ENCODE measurements around the gene SORCS2. TPM values are rescaled to one million over a fixed set of nuclear protein-coding genes. Genes with fewer than 3 reads are reported as not detected.

The SORCS2 gene
- total RNA-seq, 1 donor from 2014 or later = 3.0 TPM

- H3K27me3 Mint-ChIP-seq (ENCODE audit: unreplicated experiment) = peaks cover 11% of the 10 kb centered on the region
- no peaks in the 10 kb centered on the region for H3K36me3 Mint-ChIP-seq (ENCODE audit: unreplicated experiment)
Measured at GRCh38 chr4:7710576-7711306, 518.4 kb downstream of the SORCS2 start.

GRCh38 chr4:7711307-7711963, 519.1 kb downstream of the SORCS2 start:
- Mint-ChIP-seq H3K27ac (ENCODE audit: unreplicated experiment) (no peak overlapping the region), H3K9me3 (ENCODE audit: unreplicated experiment) (no peaks in the 10 kb centered on the region), H3K4me3 (ENCODE audit: unreplicated experiment) (no peak overlapping the region), H3K36me3 (ENCODE audit: unreplicated experiment) (no peaks in the 10 kb centered on the region), H3K27me3 (ENCODE audit: unreplicated experiment) (peaks cover 15% of the 10 kb centered on the region), H3K4me1 (ENCODE audit: unreplicated experiment) (peaks cover 1% of the 10 kb centered on the region)
- TF ChIP-seq CTCF (IDR thresholded peaks at IDR 0.05) = no peak
- no peak for DNase-seq (ENCODE audit: extremely low spot score, unreplicated experiment)

More at GRCh38 chr4:7710576-7711306, 518.4 kb downstream of the SORCS2 start:
- H3K27ac Mint-ChIP-seq (ENCODE audit: unreplicated experiment) = no peak overlapping the region
- no peak overlapping the region for H3K4me3 Mint-ChIP-seq (ENCODE audit: unreplicated experiment)
- DNase-seq (ENCODE audit: extremely low spot score, unreplicated experiment) = no peak
- peaks cover 1% of the 10 kb centered on the region for H3K4me1 Mint-ChIP-seq (ENCODE audit: unreplicated experiment)
- TF ChIP-seq CTCF (IDR thresholded peaks at IDR 0.05) = no peak
- H3K9me3 Mint-ChIP-seq (ENCODE audit: unreplicated experiment) = no peaks in the 10 kb centered on the region

- no peak for TF ChIP-seq CTCF (IDR thresholded peaks at IDR 0.05)
- H3K9me3 Mint-ChIP-seq (ENCODE audit: unreplicated experiment) = no peaks in the 10 kb centered on the region
- H3K27ac Mint-ChIP-seq (ENCODE audit: unreplicated experiment) = no peak overlapping the region
- no peak overlapping the region for H3K4me3 Mint-ChIP-seq (ENCODE audit: unreplicated experiment)
- no peaks in the 10 kb centered on the region for H3K36me3 Mint-ChIP-seq (ENCODE audit: unreplicated experiment)
- peaks cover 18% of the 10 kb centered on the region for H3K27me3 Mint-ChIP-seq (ENCODE audit: unreplicated experiment)
- H3K4me1 Mint-ChIP-seq (ENCODE audit: unreplicated experiment) = peaks cover 1% of the 10 kb centered on the region
- no peak for DNase-seq (ENCODE audit: extremely low spot score, unreplicated experiment)
Measured at GRCh38 chr4:7712021-7712671, 519.8 kb downstream of the SORCS2 start.

GRCh38 chr4:7713757-7714156, 521.4 kb downstream of the SORCS2 start:
- DNase-seq (ENCODE audit: extremely low spot score, unreplicated experiment) = no peak
- TF ChIP-seq CTCF (IDR thresholded peaks at IDR 0.05) = no peak
- H3K27me3 Mint-ChIP-seq (ENCODE audit: unreplicated experiment) = peaks cover 29% of the 10 kb centered on the region
- H3K4me1 Mint-ChIP-seq (ENCODE audit: unreplicated experiment) = peaks cover 1% of the 10 kb centered on the region
- no peak overlapping the region for H3K4me3 Mint-ChIP-seq (ENCODE audit: unreplicated experiment)
- no peaks in the 10 kb centered on the region for H3K36me3 Mint-ChIP-seq (ENCODE audit: unreplicated experiment)
- H3K27ac Mint-ChIP-seq (ENCODE audit: unreplicated experiment) = no peak overlapping the region
- H3K9me3 Mint-ChIP-seq (ENCODE audit: unreplicated experiment) = no peaks in the 10 kb centered on the region

- no peak for DNase-seq (ENCODE audit: extremely low spot score, unreplicated experiment)
- Mint-ChIP-seq H3K4me3 (ENCODE audit: unreplicated experiment) (no peak overlapping the region), H3K27me3 (ENCODE audit: unreplicated experiment) (peaks cover 31% of the 10 kb centered on the region), H3K27ac (ENCODE audit: unreplicated experiment) (no peak overlapping the region), H3K9me3 (ENCODE audit: unreplicated experiment) (no peaks in the 10 kb centered on the region), H3K4me1 (ENCODE audit: unreplicated experiment) (no peaks in the 10 kb centered on the region), H3K36me3 (ENCODE audit: unreplicated experiment) (no peaks in the 10 kb centered on the region)
- TF ChIP-seq CTCF (IDR thresholded peaks at IDR 0.05) = no peak
Measured at GRCh38 chr4:7714176-7714575, 521.8 kb downstream of the SORCS2 start.
